GM04503 (cell line): Measurements from ENCODE around the gene GPR17.
A peak's percentile ranks its signal among the peaks of the same experiment; 100 is the strongest.

Experiments
- DNase-seq: peaks from one replicate; pipeline ENCODE4 v3.0.0-alpha.2; 2012; ENCODE audit warnings: low read depth

Gene GPR17

GRCh38 chr2:127671557-127672302, 25.8 kb downstream of the GPR17 start:
- no peak for DNase-seq

GRCh38 chr2:127672341-127673224, 26.6 kb downstream of the GPR17 start:
- no peak for DNase-seq

GRCh38 chr2:127673291-127674069, 27.5 kb downstream of the GPR17 start:
- DNase-seq = no peak

- DNase-seq = no peak
These were observed 28.6 kb downstream of the GPR17 start for GRCh38 chr2:127674241-127675209.

GRCh38 chr2:127675331-127676261, 29.6 kb downstream of the GPR17 start, which contains the start of gene LIMS2:
Gene LIMS2, minus strand, starts transcription at chr2:127675530. Its CDS starts 506 bp downstream, at chr2:127675024.
- DNase-seq = peak; percentile 34

- no peak for DNase-seq
These were observed 31.0 kb downstream of the GPR17 start for GRCh38 chr2:127676906-127677305.

GRCh38 chr2:127678531-127678930, 32.6 kb downstream of the GPR17 start:
- DNase-seq = no peak

GRCh38 chr2:127678991-127679390, 33.0 kb downstream of the GPR17 start:
- DNase-seq = no peak

GRCh38 chr2:127679680-127680361, 33.9 kb downstream of the GPR17 start:
- no peak for DNase-seq

- DNase-seq = no peak
These were observed 34.8 kb downstream of the GPR17 start for GRCh38 chr2:127680706-127681287.

- no peak for DNase-seq
These were observed 35.4 kb downstream of the GPR17 start for GRCh38 chr2:127681288-127681804.

GRCh38 chr2:127681976-127682857, 36.3 kb downstream of the GPR17 start:
- no peak for DNase-seq

GRCh38 chr2:127683056-127683455, 37.1 kb downstream of the GPR17 start:
- DNase-seq = no peak

- DNase-seq = no peak
These were observed 37.8 kb downstream of the GPR17 start for GRCh38 chr2:127683757-127684156.

GRCh38 chr2:127685410-127686080, 39.6 kb downstream of the GPR17 start:
- DNase-seq = no peak

GRCh38 chr2:127688405-127688804, 42.5 kb downstream of the GPR17 start:
- no peak for DNase-seq

GRCh38 chr2:127690696-127691095, 44.7 kb downstream of the GPR17 start:
- DNase-seq = no peak
